D721Med (cell line): ENCODE measurements around the gene ASIC1.

ENCODE experiments used
- DNase-seq: peaks from one replicate; pipeline ENCODE4 v3.0.0; 2011; ENCODE audit warnings: low spot score; ENCODE audit not compliant: insufficient read length
- FAIRE-seq: peaks from 2 replicates; lab custom pipeline; 2011; peaks lifted over from hg19 to GRCh38; lab: Jason Lieb, UNC
- CTCF ChIP-seq: IDR thresholded peaks from 2 replicates; pipeline ENCODE4 v1.5.1; 2012; ENCODE audit warnings: mild to moderate bottlenecking, control low read depth; ENCODE audit not compliant: insufficient read depth; ENCODE audit errors: missing control alignments

The ASIC1 gene

GRCh38 chr12:50089730-50090129 lies 32.3 kb downstream of the ASIC1 start:
- FAIRE-seq (no peak), DNase-seq (no peak)
- TF ChIP-seq CTCF = no peak

GRCh38 chr12:50090391-50090790 lies 33.0 kb downstream of the ASIC1 start:
- TF ChIP-seq CTCF = no peak
- FAIRE-seq (no peak), DNase-seq (no peak)

DNA sequence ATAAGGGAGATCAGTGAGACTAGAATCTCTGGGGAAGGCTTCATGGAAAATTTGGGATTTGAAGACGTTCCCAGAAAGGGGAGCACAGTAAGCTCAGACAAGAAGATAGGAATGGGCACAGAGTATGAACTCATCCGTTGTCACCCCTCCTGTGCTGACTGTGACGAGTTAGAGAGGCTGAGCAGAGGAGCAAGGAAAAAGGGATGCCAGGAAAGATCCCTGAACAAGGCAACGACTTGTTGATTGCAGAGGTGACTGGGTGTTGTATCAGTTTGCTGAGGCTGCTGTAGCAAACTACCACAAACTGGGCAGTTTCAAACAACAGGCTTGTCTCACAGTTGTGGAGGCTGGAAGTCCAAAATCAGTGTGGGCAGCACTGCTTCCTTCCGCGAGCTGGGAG lies 40.6 kb downstream of the ASIC1 start:
- no peak for TF ChIP-seq CTCF
- FAIRE-seq (no peak), DNase-seq (no peak)

DNA sequence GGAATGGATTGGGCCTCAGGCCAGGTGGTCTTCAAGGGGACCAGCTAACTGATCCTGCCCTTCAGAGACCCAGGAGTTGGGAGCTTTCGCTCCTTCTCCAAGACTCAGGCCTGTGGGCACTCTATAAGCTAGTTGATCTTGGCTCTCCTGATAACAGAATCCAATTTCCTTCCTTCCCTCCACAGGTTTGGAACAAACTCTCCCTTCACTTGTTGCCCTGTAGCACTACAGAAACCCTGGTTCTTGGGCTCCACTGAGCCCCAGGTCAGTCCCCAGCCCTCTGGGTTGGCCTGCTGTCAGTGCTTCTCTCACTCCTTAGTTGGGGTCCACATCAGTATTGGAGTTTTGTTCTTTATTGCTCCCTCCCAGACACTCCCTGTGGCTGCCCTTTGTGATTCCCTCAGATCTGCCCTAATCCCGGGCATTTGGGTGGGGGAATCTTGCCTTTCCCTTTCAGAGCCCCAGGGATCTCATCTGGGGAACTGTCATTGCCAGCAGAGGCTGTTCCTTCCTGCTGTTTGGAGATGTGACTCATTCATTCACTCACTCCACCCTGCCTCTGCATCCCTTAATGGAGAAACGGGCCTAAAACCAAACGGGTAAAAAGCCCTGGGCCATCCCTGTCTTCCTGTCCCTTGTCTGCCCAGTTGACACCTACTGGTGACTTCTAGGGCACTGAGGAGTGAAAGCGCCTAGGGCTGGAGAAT lies 42.1 kb downstream of the ASIC1 start:
- no peak for FAIRE-seq
- DNase-seq = no peak

DNA sequence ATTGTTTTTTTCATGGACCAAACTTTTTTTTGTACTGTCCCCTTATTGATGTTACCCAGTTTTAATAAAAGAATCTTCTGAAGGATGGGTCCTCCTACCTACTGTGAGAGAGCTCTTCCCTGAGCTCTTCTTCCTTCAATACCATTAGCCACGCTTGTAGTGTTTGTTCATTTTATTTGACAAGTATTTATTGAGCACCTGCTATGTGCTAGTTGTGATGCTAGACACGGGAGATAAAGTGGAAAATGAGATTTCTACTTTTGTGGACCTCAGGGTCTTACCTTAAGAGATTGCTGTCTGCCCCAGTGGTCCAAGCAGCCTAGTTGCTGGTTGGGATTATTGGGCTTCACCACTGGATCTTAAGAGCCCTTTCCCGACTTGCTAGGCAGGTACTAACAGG lies 43.2 kb downstream of the ASIC1 start:
- TF ChIP-seq CTCF = no peak
- no peak for FAIRE-seq
- DNase-seq = no peak

More for the DNA sequence above, 42.1 kb downstream of the ASIC1 start:
- TF ChIP-seq CTCF = no peak

DNA sequence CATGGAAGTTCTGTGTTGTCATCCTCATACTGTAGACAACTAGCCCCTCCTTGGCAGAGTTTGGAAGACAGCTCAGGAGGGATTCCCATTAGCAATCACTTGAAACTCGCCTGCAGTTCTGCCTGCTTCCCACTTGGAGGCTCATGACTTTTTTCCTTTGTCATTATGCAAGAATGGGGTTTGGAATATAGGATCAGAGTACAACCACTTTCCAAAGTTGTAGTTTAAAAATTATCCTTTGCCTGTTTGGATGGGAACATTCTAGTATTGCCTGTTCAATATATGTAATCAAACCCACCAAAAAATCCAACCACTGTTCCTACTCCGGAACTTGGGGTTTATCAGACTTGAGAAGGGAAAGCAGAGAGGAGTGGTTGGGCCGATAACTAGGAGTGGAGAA lies 44.3 kb downstream of the ASIC1 start:
- FAIRE-seq = no peak
- no peak for DNase-seq
- peak; percentile 38 for TF ChIP-seq CTCF

DNA sequence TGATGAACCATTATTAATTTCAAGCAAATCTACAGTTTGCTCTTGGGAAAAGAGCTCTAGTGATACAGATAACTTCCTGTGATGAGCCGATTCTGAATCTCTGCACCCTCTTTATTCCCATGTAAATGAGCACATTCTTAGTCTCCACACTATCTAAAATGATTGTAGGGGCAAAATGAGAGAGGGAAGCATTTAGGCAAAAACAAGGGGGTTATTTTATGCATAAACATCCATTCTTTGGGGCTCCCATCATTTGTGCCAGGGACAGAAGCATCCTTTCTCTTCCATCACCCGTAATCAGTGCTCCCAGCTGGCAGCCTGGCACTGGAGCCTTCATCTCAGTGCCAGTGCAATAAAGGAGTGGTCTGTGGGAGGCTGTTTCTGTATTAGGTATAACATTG lies 44.7 kb downstream of the ASIC1 start:
- FAIRE-seq (no peak), DNase-seq (no peak)
- TF ChIP-seq CTCF = no peak
